NCI-H2171 (cell line): ENCODE measurements around the gene ATP6V0A4.

Experiments used
- DNase-seq: peaks from one replicate; lab custom pipeline; 2025; lab: John Stamatoyannopoulos, UW

Gene ATP6V0A4

GRCh38 chr7:138661069-138661635 is 136.8 kb downstream of the ATP6V0A4 start:
- no peak for DNase-seq

- DNase-seq = no peak
Observed at GRCh38 chr7:138658889-138659288, 139.1 kb downstream of the ATP6V0A4 start.

GRCh38 chr7:138657854-138658386 is 140.1 kb downstream of the ATP6V0A4 start:
- DNase-seq = no peak

GRCh38 chr7:138656952-138657351 is 141.0 kb downstream of the ATP6V0A4 start:
- no peak for DNase-seq
